H1 (cell line): ENCODE data around the gene MS4A8.

ENCODE experiments used
- ATF3 ChIP-seq: IDR thresholded peaks from 2 replicates; pipeline ENCODE4 v1.6.1; 2011; ENCODE audit warnings: low read depth, mild to moderate bottlenecking, low read length; ENCODE audit not compliant: insufficient read depth
- CTCF ChIP-seq, 3 experiments: IDR thresholded peaks; 1 replicate in 2 of 3; 2 replicates in 1 of 3; pipeline versions ENCODE4 v1.5.1 to v1.6.1; 2011; ENCODE audit warnings: low read length in 3 of 3, mild to moderate bottlenecking in 3 of 3, inconsistent platforms in 2 of 3, low read depth in 1 of 3, moderate library complexity in 1 of 3; ENCODE audit not compliant: insufficient read depth in 1 of 3; ENCODE audit errors: control extremely low read depth in 1 of 3
- EP300 ChIP-seq, 2 experiments: IDR thresholded peaks; 1 replicate in 1 of 2; 2 replicates in 1 of 2; pipeline ENCODE4 v1.6.1; 2011 to 2012; ENCODE audit warnings: low read depth in 2 of 2, low read length in 2 of 2, mild to moderate bottlenecking in 2 of 2, borderline replicate concordance in 1 of 2, inconsistent platforms in 1 of 2, moderate library complexity in 1 of 2
- EZH2 ChIP-seq: fragments of 200-600 bp; sonication (generic); IDR thresholded peaks from 2 replicates; pipeline ENCODE4 v1.7.1; 2012; ENCODE audit warnings: low read depth, mild to moderate bottlenecking, moderate library complexity, low read length, inconsistent platforms; ENCODE audit not compliant: severe bottlenecking
- NRF1 ChIP-seq: IDR thresholded peaks from 2 replicates; pipeline ENCODE4 v1.6.1; 2011; ENCODE audit warnings: mild to moderate bottlenecking, low read depth, low read length, improper control_type of control experiment
- SUZ12 ChIP-seq: fragments of 200-600 bp; sonication (generic); IDR thresholded peaks from 2 replicates; pipeline ENCODE4 v1.6.1; 2012; ENCODE audit warnings: mild to moderate bottlenecking, inconsistent platforms, low read length, moderate library complexity, mixed read lengths
- TAF1 ChIP-seq: IDR thresholded peaks from 2 replicates; pipeline ENCODE4 v1.6.1; 2011; ENCODE audit warnings: mild to moderate bottlenecking, low read depth, low read length
- TAF7 ChIP-seq: optimal IDR thresholded peaks from 2 replicates; pipeline ENCODE3; 2011; ENCODE audit warnings: low read depth, mild to moderate bottlenecking, inconsistent platforms, low read length, moderate library complexity, borderline replicate concordance

DNA sequence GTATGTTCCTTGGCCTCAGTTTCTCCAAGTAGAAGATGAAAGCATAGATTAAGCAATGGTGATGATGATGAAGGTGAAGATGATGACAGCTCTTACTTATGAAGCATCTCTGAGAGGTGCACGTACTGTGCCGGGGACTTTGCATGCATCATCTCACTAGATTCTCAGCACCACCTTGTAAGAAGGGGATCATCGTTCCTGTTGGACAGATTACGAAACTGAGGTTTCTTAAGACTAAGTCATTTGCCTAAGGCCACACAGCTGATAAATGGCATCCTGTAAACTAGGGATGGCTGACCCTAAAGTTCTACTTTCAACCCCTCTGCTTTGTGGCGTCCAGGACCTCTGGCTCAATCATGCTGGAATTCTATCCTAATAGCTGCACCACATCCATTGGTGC lies 65.9 kb downstream of the MS4A8 start:
- TF ChIP-seq CTCF (IDR thresholded peaks at IDR 0.05; ENCODE audit: control extremely low read depth in 1 of 3, insufficient read depth in 1 of 3, low read depth in 1 of 3, low read length in 3 of 3): no peak
- TF ChIP-seq TAF7: no peak
- TF ChIP-seq ATF3: no peak
- TF ChIP-seq NRF1: no peak
- no peak for TF ChIP-seq EZH2
- no peak for TF ChIP-seq TAF1
- no peak for TF ChIP-seq EP300 (IDR thresholded peaks at IDR 0.05; ENCODE audit: borderline replicate concordance in 1 of 2, low read depth in 2 of 2, low read length in 2 of 2)
- TF ChIP-seq SUZ12: no peak
